ENCODE results near the gene RRAS2. TPM values are rescaled to one million over a fixed set of nuclear protein-coding genes. Genes with fewer than 3 reads are reported as not detected.

RRAS2 gene
- total RNA-seq, 1 experiment from 2014 or later = 164 TPM

GRCh38 chr11:14380125-14380936, 21.3 kb upstream of the RRAS2 start:
- Mint-ChIP-seq H3K27ac (no peak overlapping the region), H3K4me1 (peaks cover 13% of the 10 kb centered on the region), H3K36me3 (no peaks in the 10 kb centered on the region), H3K4me3 (peak overlapping the region; percentile 67), H3K9me3 (no peaks in the 10 kb centered on the region), H3K27me3 (ENCODE audit: low read depth) (peaks cover 41% of the 10 kb centered on the region)
- ATAC-seq (no peak), DNase-seq (ENCODE audit: low spot score) (no peak)
- POLR2A ChIA-PET = interaction anchor here (0.5 to 0.9 kb wide), 4 partner anchors 8 to 494 kb away, joined by 3 to 8 read pairs (median 3); no protein-coding TSS in a partner anchor
- CTCF ChIA-PET = interaction anchor here (0.6 to 2.3 kb wide), 5 partner anchors 33 to 79 kb away, joined by 3 to 17 read pairs (median 5); no protein-coding TSS in a partner anchor
- TF ChIP-seq RELA (CRISPR knock-in tag; IDR thresholded peaks at IDR 0.05; ENCODE audit: borderline replicate concordance) (no peak), ETV6 (CRISPR knock-in tag; IDR thresholded peaks at IDR 0.05) (no peak), NR2C2 (CRISPR knock-in tag; IDR thresholded peaks at IDR 0.05) (no peak), FOXJ3 (CRISPR knock-in tag; IDR thresholded peaks at IDR 0.05; ENCODE audit: borderline replicate concordance) (no peak), GTF2I (CRISPR knock-in tag; conservative IDR thresholded peaks at IDR 0.05) (no peak), NR3C1 (CRISPR knock-in tag; conservative IDR thresholded peaks at IDR 0.05; ENCODE audit: low read depth) (no peak), ZBTB21 (CRISPR knock-in tag; IDR thresholded peaks at IDR 0.05; ENCODE audit: borderline replicate concordance) (no peak), TEAD4 (CRISPR knock-in tag; IDR thresholded peaks at IDR 0.05) (no peak), SOX15 (CRISPR knock-in tag; IDR thresholded peaks at IDR 0.05) (no peak), ZNF317 (CRISPR knock-in tag; IDR thresholded peaks at IDR 0.05; ENCODE audit: borderline replicate concordance, low read depth) (no peak)

- ChIA-PET CTCF (interaction anchor here (1.1 to 2.3 kb wide), 4 partner anchors 11 to 77 kb away, joined by 3 to 10 read pairs (median 6); no protein-coding TSS in a partner anchor), POLR2A (no interaction called here)
- no peaks in the 10 kb centered on the region for H3K9me3 Mint-ChIP-seq
- TF ChIP-seq TP53 (CRISPR knock-in tag; IDR thresholded peaks at IDR 0.05) = no peak
- TF ChIP-seq NR1H2 (CRISPR knock-in tag; IDR thresholded peaks at IDR 0.05) = no peak
- H3K27ac Mint-ChIP-seq = no peak overlapping the region
- peaks cover 17% of the 10 kb centered on the region for H3K4me1 Mint-ChIP-seq
- no peak overlapping the region for H3K4me3 Mint-ChIP-seq
- DNase-seq (ENCODE audit: low spot score) (no peak), ATAC-seq (no peak)
- peaks cover 41% of the 10 kb centered on the region for H3K27me3 Mint-ChIP-seq (ENCODE audit: low read depth)
- no peaks in the 10 kb centered on the region for H3K36me3 Mint-ChIP-seq
Measured at GRCh38 chr11:14378171-14378570, 19.2 kb upstream of the RRAS2 start.

- no peak for ATAC-seq
- H3K9me3 Mint-ChIP-seq = no peaks in the 10 kb centered on the region
- no peak overlapping the region for H3K27ac Mint-ChIP-seq
- H3K4me3 Mint-ChIP-seq = no peak overlapping the region
- H3K4me1 Mint-ChIP-seq = peaks cover 20% of the 10 kb centered on the region
- peaks cover 30% of the 10 kb centered on the region for H3K27me3 Mint-ChIP-seq (ENCODE audit: low read depth)
- no peak for TF ChIP-seq ZNF532 (CRISPR knock-in tag; IDR thresholded peaks at IDR 0.05; ENCODE audit: borderline replicate concordance)
- TF ChIP-seq EMX1 (CRISPR knock-in tag; IDR thresholded peaks at IDR 0.05) = no peak
- no peak for TF ChIP-seq PREB (CRISPR knock-in tag; IDR thresholded peaks at IDR 0.05; ENCODE audit: borderline replicate concordance)
- TF ChIP-seq PRRX2 (CRISPR knock-in tag; IDR thresholded peaks at IDR 0.05) = no peak
- no peak for TF ChIP-seq JAZF1 (CRISPR knock-in tag; IDR thresholded peaks at IDR 0.05)
- no peak for TF ChIP-seq NR3C1 (CRISPR knock-in tag; conservative IDR thresholded peaks at IDR 0.05; ENCODE audit: low read depth)
- TF ChIP-seq CREM (CRISPR knock-in tag; IDR thresholded peaks at IDR 0.05) = no peak
- TF ChIP-seq ZNF281 (CRISPR knock-in tag; IDR thresholded peaks at IDR 0.05) = no peak
- TF ChIP-seq ZMAT4 (CRISPR knock-in tag; IDR thresholded peaks at IDR 0.05) = no peak
- POLR2A ChIA-PET = no interaction called here
- CTCF ChIA-PET = interaction anchor here (1.0 to 2.3 kb wide), 4 partner anchors 10 to 76 kb away, joined by 3 to 8 read pairs (median 6); no protein-coding TSS in a partner anchor
- no peak for DNase-seq (ENCODE audit: low spot score)
- no peaks in the 10 kb centered on the region for H3K36me3 Mint-ChIP-seq
Measured at GRCh38 chr11:14376920-14377319, 17.9 kb upstream of the RRAS2 start.

Measured in WTC11 (cell line).